Measurements from ENCODE around the gene STRIP1. TPM values are rescaled to one million over a fixed set of nuclear protein-coding genes. Genes with fewer than 3 reads are reported as not detected.

The STRIP1 gene, protein sequence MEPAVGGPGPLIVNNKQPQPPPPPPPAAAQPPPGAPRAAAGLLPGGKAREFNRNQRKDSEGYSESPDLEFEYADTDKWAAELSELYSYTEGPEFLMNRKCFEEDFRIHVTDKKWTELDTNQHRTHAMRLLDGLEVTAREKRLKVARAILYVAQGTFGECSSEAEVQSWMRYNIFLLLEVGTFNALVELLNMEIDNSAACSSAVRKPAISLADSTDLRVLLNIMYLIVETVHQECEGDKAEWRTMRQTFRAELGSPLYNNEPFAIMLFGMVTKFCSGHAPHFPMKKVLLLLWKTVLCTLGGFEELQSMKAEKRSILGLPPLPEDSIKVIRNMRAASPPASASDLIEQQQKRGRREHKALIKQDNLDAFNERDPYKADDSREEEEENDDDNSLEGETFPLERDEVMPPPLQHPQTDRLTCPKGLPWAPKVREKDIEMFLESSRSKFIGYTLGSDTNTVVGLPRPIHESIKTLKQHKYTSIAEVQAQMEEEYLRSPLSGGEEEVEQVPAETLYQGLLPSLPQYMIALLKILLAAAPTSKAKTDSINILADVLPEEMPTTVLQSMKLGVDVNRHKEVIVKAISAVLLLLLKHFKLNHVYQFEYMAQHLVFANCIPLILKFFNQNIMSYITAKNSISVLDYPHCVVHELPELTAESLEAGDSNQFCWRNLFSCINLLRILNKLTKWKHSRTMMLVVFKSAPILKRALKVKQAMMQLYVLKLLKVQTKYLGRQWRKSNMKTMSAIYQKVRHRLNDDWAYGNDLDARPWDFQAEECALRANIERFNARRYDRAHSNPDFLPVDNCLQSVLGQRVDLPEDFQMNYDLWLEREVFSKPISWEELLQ
- total RNA-seq, result 48.3 and 58.8 TPM in 2 replicates

DNA sequence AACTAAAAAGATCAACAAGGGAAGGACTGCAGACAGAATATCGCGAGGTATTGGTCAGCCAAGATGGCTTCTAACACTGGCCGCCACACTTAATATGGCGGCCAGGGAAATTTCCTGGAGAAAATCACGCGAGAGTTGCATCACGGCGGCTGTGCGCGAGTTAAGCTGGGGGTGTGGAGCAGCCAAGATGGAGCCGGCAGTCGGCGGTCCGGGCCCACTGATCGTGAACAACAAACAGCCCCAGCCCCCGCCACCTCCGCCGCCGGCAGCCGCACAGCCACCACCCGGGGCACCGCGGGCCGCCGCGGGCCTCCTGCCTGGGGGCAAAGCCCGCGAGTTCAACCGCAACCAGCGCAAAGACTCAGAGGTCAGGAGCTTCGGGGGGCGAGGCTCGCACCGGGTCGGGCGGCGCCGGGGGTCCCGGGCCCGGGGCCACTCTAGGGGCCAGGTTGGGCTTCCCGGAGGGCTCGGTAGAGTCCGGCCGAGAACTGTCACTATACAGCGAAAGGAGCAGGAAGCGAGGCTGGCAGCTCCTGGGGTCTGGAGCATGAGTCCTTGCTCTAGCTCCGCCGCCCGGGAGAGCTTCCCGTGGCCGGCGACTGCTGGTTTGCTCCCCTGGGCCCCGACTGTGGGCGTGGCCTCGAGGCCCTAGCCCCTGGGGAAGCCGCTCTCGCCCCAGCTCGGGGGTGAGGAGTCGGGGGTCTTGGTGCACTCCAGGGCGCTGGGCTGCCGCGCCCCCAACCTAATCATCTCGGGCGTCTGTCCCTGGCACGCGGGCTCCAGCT lies at the start of gene STRIP1:
STRIP1 (plus strand) TSS at position 174 of the 785 bp plus-strand sequence; CDS start at position 188, 14 bp downstream.

GRCh38 chr1:110070671-110071242 lies 36.3 kb downstream of the STRIP1 start, which contains the start of gene ALX3:
Gene ALX3, minus strand, starts transcription at chr1:110070672. Its CDS starts 60 bp downstream, at chr1:110070612.

Other genes with a start within 250 kb of the STRIP1 start
- gene CSF1, start 123.8 kb upstream of the STRIP1 start, total RNA-seq, result 53.5 and 61.1 TPM in 2 replicates
- 83.2 and 91.9 TPM in 2 replicates for gene AHCYL1, start 49.9 kb upstream of the STRIP1 start, total RNA-seq
- gene ALX3, start 36.0 kb downstream of the STRIP1 start, total RNA-seq, result not detected in 2 replicates
- not detected in 2 replicates for gene UBL4B, start 77.8 kb downstream of the STRIP1 start, total RNA-seq
- 0.33 and 0.79 TPM in 2 replicates for gene SLC6A17, start 115.9 kb downstream of the STRIP1 start, total RNA-seq
- gene KCNC4, start 175.7 kb downstream of the STRIP1 start, total RNA-seq, result 4.7 and 26.8 TPM in 2 replicates